HEK293T (cell line): ENCODE results near the gene PITX2.

Experiments used
- ARNT ChIP-seq: fragments of 450-650 bp; IDR thresholded peaks from 2 replicates; pipeline ENCODE4 v1.6.1; 2017; ENCODE audit warnings: mild to moderate bottlenecking
- BHLHE40 ChIP-seq: fragments of 450-650 bp; IDR thresholded peaks from 2 replicates; pipeline ENCODE4 v1.6.1; 2016; ENCODE audit warnings: mild to moderate bottlenecking, moderate library complexity, borderline replicate concordance
- ELF4 ChIP-seq: fragments of 450-650 bp; IDR thresholded peaks from 2 replicates; pipeline ENCODE4 v1.6.1; 2017; ENCODE audit warnings: antibody characterized with exemption
- FOXA1 ChIP-seq: fragments of 450-650 bp; IDR thresholded peaks from 2 replicates; pipeline ENCODE4 v1.6.1; 2016; ENCODE audit warnings: mild to moderate bottlenecking
- FOXK2 ChIP-seq: fragments of 450-650 bp; IDR thresholded peaks from 2 replicates; pipeline ENCODE4 v1.6.1; 2016; ENCODE audit warnings: mild to moderate bottlenecking
- FOXM1 ChIP-seq: fragments of 450-650 bp; IDR thresholded peaks from 2 replicates; pipeline ENCODE4 v1.6.1; 2017; ENCODE audit warnings: mild to moderate bottlenecking, borderline replicate concordance
- HDGF ChIP-seq: fragments of 450-650 bp; IDR thresholded peaks from 2 replicates; pipeline ENCODE4 v1.6.1; 2017; ENCODE audit warnings: antibody characterized with exemption, borderline replicate concordance
- SP1 ChIP-seq: fragments of 450-650 bp; IDR thresholded peaks from 2 replicates; pipeline ENCODE4 v1.6.1; 2017
- SUZ12 ChIP-seq: fragments of 450-650 bp; IDR thresholded peaks from 2 replicates; pipeline ENCODE4 v1.6.1; 2016; ENCODE audit warnings: mild to moderate bottlenecking
- TARDBP ChIP-seq: fragments of 450-650 bp; IDR thresholded peaks from 2 replicates; pipeline ENCODE4 v1.6.1; 2016
- TF ChIP-seq, protein P1 (sequence below): fragments of 450-650 bp; IDR thresholded peaks from 2 replicates; pipeline ENCODE4 v1.6.1; 2016

DNA sequence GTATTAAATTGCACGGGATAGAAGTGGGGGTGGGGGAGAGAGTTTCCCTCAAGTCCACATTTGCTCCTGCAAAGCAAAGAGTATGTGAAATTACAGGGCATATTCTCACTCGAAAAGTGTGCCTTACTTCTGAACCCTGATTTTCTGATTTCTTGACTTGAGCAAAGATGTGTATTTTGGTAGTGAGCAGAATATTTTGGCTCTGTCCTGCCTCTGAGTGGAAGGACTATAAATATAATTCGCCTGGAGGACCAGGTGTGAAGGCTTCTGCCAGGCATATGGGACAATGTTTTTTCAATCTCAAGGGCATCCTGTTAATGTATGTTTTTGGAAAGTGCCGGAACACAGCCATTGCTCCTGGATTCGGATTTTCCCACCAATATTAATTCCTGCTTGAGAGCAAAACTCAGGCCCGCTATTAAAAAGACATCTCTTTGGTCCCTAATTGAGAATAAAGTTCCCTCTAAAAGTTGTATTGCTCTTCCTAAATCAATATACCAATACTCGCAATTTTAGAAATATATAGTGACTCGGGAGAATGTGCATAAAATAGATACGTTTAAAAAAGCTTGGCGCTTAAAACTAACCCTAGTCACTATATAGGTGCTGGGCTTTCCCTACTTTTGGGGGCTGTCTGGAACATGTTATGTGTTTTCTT is 15.3 kb upstream of the PITX2 start:
- TF ChIP-seq FOXM1 = no peak
- TF ChIP-seq FOXK2 = no peak
- no peak for TF ChIP-seq ELF4
- no peak for TF ChIP-seq TARDBP
- TF ChIP-seq FOXA1 = no peak
- TF ChIP-seq, protein P1, sequence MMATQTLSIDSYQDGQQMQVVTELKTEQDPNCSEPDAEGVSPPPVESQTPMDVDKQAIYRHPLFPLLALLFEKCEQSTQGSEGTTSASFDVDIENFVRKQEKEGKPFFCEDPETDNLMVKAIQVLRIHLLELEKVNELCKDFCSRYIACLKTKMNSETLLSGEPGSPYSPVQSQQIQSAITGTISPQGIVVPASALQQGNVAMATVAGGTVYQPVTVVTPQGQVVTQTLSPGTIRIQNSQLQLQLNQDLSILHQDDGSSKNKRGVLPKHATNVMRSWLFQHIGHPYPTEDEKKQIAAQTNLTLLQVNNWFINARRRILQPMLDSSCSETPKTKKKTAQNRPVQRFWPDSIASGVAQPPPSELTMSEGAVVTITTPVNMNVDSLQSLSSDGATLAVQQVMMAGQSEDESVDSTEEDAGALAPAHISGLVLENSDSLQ = no peak
- no peak for TF ChIP-seq SP1
- no peak for TF ChIP-seq BHLHE40
- no peak for TF ChIP-seq SUZ12
- no peak for TF ChIP-seq ARNT
- TF ChIP-seq HDGF = no peak
